HepG2 (cell line): ENCODE measurements around the gene FUT6. TPM values are rescaled to one million over a fixed set of nuclear protein-coding genes. Genes with fewer than 3 reads are reported as not detected.

ENCODE experiments used
- ARNT2 ChIP-seq: sonication (generic); formaldehyde crosslinking; IDR thresholded peaks from 2 replicates; pipeline ENCODE4 v1.8.0; 2022; ENCODE audit warnings: mild to moderate bottlenecking, low read depth, missing genetic modification reagents, moderate library complexity
- ARNTL ChIP-seq: sonication (generic); formaldehyde crosslinking; IDR thresholded peaks from 2 replicates; pipeline ENCODE4 v1.4.0; 2020; ENCODE audit warnings: mild to moderate bottlenecking, missing genetic modification reagents
- ERF ChIP-seq: IDR thresholded peaks from 2 replicates; pipeline ENCODE4 v1.6.1; 2018; ENCODE audit warnings: missing biosample characterization, missing genetic modification reagents
- GABPB1 ChIP-seq: IDR thresholded peaks from 2 replicates; pipeline ENCODE4 v1.6.1; 2016; ENCODE audit warnings: mild to moderate bottlenecking, missing genetic modification reagents, moderate library complexity, missing compliant biosample characterization
- HDAC2 ChIP-seq: sonication (generic); formaldehyde crosslinking; IDR thresholded peaks from 2 replicates; pipeline ENCODE4 v1.4.0; 2020; ENCODE audit warnings: missing genetic modification reagents
- HMG20B ChIP-seq: conservative IDR thresholded peaks from 2 replicates; pipeline ENCODE4 v1.6.1; 2016; ENCODE audit warnings: missing genetic modification reagents, missing compliant biosample characterization
- HNRNPH1 ChIP-seq: fragments of 200-400 bp; formaldehyde crosslinking; optimal IDR thresholded peaks from 2 replicates; pipeline ENCODE3; 2017; ENCODE audit warnings: mild to moderate bottlenecking, low read depth, low read length
- JDP2 ChIP-seq: sonication (generic); formaldehyde crosslinking; IDR thresholded peaks from 2 replicates; pipeline ENCODE4 v1.8.1; 2022; ENCODE audit warnings: missing genetic modification reagents, borderline replicate concordance
- KDM3A ChIP-seq: IDR thresholded peaks from 2 replicates; pipeline ENCODE4 v1.6.1; 2018; ENCODE audit warnings: low read depth, missing compliant biosample characterization
- KLF11 ChIP-seq: IDR thresholded peaks from 2 replicates; pipeline ENCODE4 v1.6.1; 2016; ENCODE audit warnings: missing compliant biosample characterization
- PHF20 ChIP-seq: sonication (generic); formaldehyde crosslinking; IDR thresholded peaks from 2 replicates; pipeline ENCODE4 v1.5.0; 2020; ENCODE audit warnings: mild to moderate bottlenecking, missing genetic modification reagents
- PPARG ChIP-seq: conservative IDR thresholded peaks from 2 replicates; pipeline ENCODE4 v1.6.1; 2016; ENCODE audit warnings: missing biosample characterization, missing genetic modification reagents
- RFXANK ChIP-seq: IDR thresholded peaks from 2 replicates; pipeline ENCODE4 v1.6.1; 2016
- RXRB ChIP-seq: IDR thresholded peaks from 2 replicates; pipeline ENCODE4 v1.6.1; 2016; ENCODE audit warnings: borderline replicate concordance, missing genetic modification reagents, missing compliant biosample characterization
- TCF7 ChIP-seq: sonication (generic); IDR thresholded peaks from 2 replicates; pipeline ENCODE4 v1.6.1; 2016; ENCODE audit warnings: antibody characterized with exemption, low read depth
- XRCC5 ChIP-seq: fragments of 200-400 bp; formaldehyde crosslinking; optimal IDR thresholded peaks from 2 replicates; pipeline ENCODE3; 2017; ENCODE audit warnings: mild to moderate bottlenecking, low read length
- ZMYM2 ChIP-seq: sonication (generic); formaldehyde crosslinking; IDR thresholded peaks from 2 replicates; pipeline ENCODE4 v1.8.0; 2022; ENCODE audit warnings: mild to moderate bottlenecking, missing genetic modification reagents
- ZNF292 ChIP-seq: sonication (generic); formaldehyde crosslinking; IDR thresholded peaks from 2 replicates; pipeline ENCODE4 v1.8.1; 2022; ENCODE audit warnings: mild to moderate bottlenecking, low read depth, missing genetic modification reagents, borderline replicate concordance
- ZNF564 ChIP-seq: sonication (generic); formaldehyde crosslinking; IDR thresholded peaks from 2 replicates; pipeline ENCODE4 v1.8.1; 2023; ENCODE audit warnings: mild to moderate bottlenecking, missing genetic modification reagents
- ZNF670 ChIP-seq: sonication (generic); formaldehyde crosslinking; IDR thresholded peaks from 2 replicates; pipeline ENCODE4 v1.8.0; 2022; ENCODE audit warnings: mild to moderate bottlenecking, missing genetic modification reagents, borderline replicate concordance
- ZNF777 ChIP-seq: sonication (generic); formaldehyde crosslinking; IDR thresholded peaks from 2 replicates; pipeline ENCODE4 v1.4.0; 2020; ENCODE audit warnings: missing genetic modification reagents
- ZNF782 ChIP-seq: sonication (generic); formaldehyde crosslinking; IDR thresholded peaks from 2 replicates; pipeline ENCODE4 v1.4.0; 2020; ENCODE audit warnings: missing genetic modification reagents, mild to moderate bottlenecking, borderline replicate concordance
- polyA plus RNA-seq, 8 experiments: library from polyadenylated mRNA; depleted of rRNA in 3 of 8; stranded (reverse) in 7 of 8; unstranded in 1 of 8; fragments of >200 nt; fragmentation: Illumina TruSeq in 4 of 8; extraction: Trizol in 4 of 8; gene quantifications; 2 replicates each; pipeline versions ENCODE4 v1.2.1 to v1.2.3, GENCODE V29; 2011 to 2016; ENCODE audit warnings: low read depth in 4 of 8, missing spikeins in 1 of 8, mixed read lengths in 1 of 8; ENCODE audit not compliant: insufficient read depth in 1 of 8
- total RNA-seq, 5 experiments: library from RNA; depleted of rRNA; stranded (reverse); fragments of >200 nt; fragmentation: Illumina TruSeq; extraction: Trizol; gene quantifications; 2 replicates each; pipeline ENCODE4 v1.2.3, GENCODE V29; 2016; ENCODE audit warnings: low read depth in 1 of 5
- TF ChIP-seq, protein P1 (sequence below): sonication (generic); formaldehyde crosslinking; IDR thresholded peaks from 2 replicates; pipeline ENCODE4 v1.5.1; 2020; ENCODE audit warnings: mild to moderate bottlenecking, missing genetic modification reagents, borderline replicate concordance
- TF ChIP-seq, protein P2 (sequence below): sonication (generic); formaldehyde crosslinking; IDR thresholded peaks from 2 replicates; pipeline ENCODE4 v1.5.0; 2020; ENCODE audit warnings: mild to moderate bottlenecking, missing genetic modification reagents
- TF ChIP-seq, protein P3 (sequence below): sonication (generic); formaldehyde crosslinking; IDR thresholded peaks from 2 replicates; pipeline ENCODE4 v1.4.0; 2020; ENCODE audit warnings: missing genetic modification reagents

FUT6 gene
- total and polyA plus RNA-seq, 2 of the 13 experiments (the other 11 are each of a cell fraction or from before 2014, with no cell fraction given): 8.2 to 27.7 TPM

DNA sequence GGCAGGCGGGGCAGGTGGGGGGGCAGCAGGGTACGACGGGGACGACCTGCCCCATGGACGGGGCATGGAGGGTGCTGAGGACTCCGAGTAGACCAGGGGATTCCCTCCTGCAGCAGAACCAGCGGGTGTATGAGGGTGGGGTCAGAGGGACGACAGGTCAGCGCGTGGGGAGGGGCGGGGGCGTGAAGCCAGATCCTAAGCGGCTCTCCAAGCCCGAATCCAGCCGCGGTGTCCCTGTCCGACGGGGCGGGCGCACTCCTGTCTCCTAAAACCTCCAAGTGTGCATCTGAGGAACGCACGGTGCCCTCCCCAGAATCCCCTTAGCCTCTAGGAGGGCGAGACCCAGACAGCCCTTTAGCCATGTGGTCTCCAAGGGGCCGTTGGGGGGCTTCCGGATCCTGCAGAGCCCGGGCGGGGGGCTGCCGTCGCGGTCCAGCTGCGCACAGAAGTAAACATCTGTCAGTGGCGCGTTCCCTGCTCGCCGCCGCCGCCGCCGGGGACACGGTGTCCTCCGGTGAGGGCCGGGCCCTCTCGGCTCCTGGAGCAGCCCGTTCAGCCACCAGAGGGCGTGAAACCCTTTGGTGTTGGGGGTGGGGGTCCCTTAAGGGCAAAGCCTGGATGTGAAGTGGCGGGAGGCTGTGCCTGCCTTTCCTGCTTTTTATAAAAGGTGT lies 33.9 kb downstream of the FUT6 start (continued):
- TF ChIP-seq HNRNPH1 (no peak), ZNF782 (CRISPR knock-in tag) (no peak), HDAC2 (peak; percentile 70), RXRB (CRISPR knock-in tag) (peak; percentile 78; the same call in 1 of the 2 replicates), GABPB1 (CRISPR knock-in tag) (peak; percentile 69), ZNF670 (CRISPR knock-in tag) (0 out of 2 replicates have a peak, but pooled peaks have one; percentile 37), KLF11 (CRISPR knock-in tag) (no peak), ERF (peak; percentile 55; the same call in 1 of the 2 replicates), ZMYM2 (CRISPR knock-in tag) (peak; percentile 32; the same call in 1 of the 2 replicates), PPARG (CRISPR knock-in tag) (0 out of 2 replicates have a peak, but pooled peaks have one; percentile 34), HMG20B (CRISPR knock-in tag) (0 out of 2 replicates have a peak, but pooled peaks have one; percentile 37), ZNF564 (CRISPR knock-in tag) (peak; percentile 64; the same call in 1 of the 2 replicates), PHF20 (0 out of 2 replicates have a peak, but pooled peaks have one; percentile 34), JDP2 (CRISPR knock-in tag) (no peak), XRCC5 (peak; percentile 77), RFXANK (CRISPR knock-in tag) (no peak), ARNTL (CRISPR knock-in tag) (no peak), TCF7 (no peak), ZNF777 (CRISPR knock-in tag) (peak; percentile 98), KDM3A (CRISPR knock-in tag) (0 out of 2 replicates have a peak, but pooled peaks have one; percentile 42), ZNF292 (CRISPR knock-in tag) (no peak), ARNT2 (peak; percentile 75; the same call in 1 of the 2 replicates)
- TF ChIP-seq, protein P1, sequence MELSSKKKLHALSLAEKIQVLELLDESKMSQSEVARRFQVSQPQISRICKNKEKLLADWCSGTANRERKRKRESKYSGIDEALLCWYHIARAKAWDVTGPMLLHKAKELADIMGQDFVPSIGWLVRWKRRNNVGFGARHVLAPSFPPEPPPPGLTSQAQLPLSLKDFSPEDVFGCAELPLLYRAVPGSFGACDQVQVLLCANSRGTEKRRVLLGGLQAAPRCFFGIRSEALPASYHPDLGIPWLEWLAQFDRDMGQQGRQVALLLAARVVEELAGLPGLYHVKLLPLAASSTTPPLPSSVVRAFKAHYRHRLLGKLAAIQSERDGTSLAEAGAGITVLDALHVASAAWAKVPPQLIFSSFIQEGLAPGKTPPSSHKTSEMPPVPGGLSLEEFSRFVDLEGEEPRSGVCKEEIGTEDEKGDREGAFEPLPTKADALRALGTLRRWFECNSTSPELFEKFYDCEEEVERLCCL (CRISPR knock-in tag): no peak
- TF ChIP-seq, protein P2, sequence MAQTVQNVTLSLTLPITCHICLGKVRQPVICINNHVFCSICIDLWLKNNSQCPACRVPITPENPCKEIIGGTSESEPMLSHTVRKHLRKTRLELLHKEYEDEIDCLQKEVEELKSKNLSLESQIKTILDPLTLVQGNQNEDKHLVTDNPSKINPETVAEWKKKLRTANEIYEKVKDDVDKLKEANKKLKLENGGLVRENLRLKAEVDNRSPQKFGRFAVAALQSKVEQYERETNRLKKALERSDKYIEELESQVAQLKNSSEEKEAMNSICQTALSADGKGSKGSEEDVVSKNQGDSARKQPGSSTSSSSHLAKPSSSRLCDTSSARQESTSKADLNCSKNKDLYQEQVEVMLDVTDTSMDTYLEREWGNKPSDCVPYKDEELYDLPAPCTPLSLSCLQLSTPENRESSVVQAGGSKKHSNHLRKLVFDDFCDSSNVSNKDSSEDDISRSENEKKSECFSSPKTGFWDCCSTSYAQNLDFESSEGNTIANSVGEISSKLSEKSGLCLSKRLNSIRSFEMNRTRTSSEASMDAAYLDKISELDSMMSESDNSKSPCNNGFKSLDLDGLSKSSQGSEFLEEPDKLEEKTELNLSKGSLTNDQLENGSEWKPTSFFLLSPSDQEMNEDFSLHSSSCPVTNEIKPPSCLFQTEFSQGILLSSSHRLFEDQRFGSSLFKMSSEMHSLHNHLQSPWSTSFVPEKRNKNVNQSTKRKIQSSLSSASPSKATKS (CRISPR knock-in tag): no peak
- TF ChIP-seq, protein P3, sequence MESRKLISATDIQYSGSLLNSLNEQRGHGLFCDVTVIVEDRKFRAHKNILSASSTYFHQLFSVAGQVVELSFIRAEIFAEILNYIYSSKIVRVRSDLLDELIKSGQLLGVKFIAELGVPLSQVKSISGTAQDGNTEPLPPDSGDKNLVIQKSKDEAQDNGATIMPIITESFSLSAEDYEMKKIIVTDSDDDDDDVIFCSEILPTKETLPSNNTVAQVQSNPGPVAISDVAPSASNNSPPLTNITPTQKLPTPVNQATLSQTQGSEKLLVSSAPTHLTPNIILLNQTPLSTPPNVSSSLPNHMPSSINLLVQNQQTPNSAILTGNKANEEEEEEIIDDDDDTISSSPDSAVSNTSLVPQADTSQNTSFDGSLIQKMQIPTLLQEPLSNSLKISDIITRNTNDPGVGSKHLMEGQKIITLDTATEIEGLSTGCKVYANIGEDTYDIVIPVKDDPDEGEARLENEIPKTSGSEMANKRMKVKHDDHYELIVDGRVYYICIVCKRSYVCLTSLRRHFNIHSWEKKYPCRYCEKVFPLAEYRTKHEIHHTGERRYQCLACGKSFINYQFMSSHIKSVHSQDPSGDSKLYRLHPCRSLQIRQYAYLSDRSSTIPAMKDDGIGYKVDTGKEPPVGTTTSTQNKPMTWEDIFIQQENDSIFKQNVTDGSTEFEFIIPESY (CRISPR knock-in tag): peak; percentile 72; the same call in 1 of the 2 replicates
